HUES6 (cell line): ENCODE measurements around the gene DGKI.

Experiments
- H3K27ac ChIP-seq: 2 replicates; pipeline ENCODE4 v1.7.0; 2013; ENCODE audit warnings: low read depth, mild to moderate bottlenecking, low read length, inconsistent platforms
- H3K27me3 ChIP-seq: 2 replicates; pipeline ENCODE4 v1.6.1; 2013; ENCODE audit warnings: low read length; ENCODE audit not compliant: control insufficient read depth, insufficient read depth
- H3K36me3 ChIP-seq: 2 replicates; pipeline ENCODE4 v1.6.1; 2013; ENCODE audit warnings: low read length; ENCODE audit not compliant: control insufficient read depth, insufficient read depth
- H3K4me1 ChIP-seq: 2 replicates; pipeline ENCODE4 v1.6.1; 2013; ENCODE audit warnings: low read length; ENCODE audit not compliant: control insufficient read depth, insufficient read depth
- H3K4me3 ChIP-seq: 2 replicates; pipeline ENCODE4 v1.5.1; 2013; ENCODE audit warnings: low read depth, low read length
- H3K9ac ChIP-seq: one replicate; pipeline ENCODE4 v1.6.1; 2013; ENCODE audit warnings: mild to moderate bottlenecking, low read length
- H3K9me3 ChIP-seq: 2 replicates; pipeline ENCODE4 v1.6.1; 2013; ENCODE audit warnings: low read depth, low read length; ENCODE audit not compliant: control insufficient read depth, insufficient read depth

The DGKI gene

GRCh38 chr7:137386966-137387365 lies 459.8 kb downstream of the DGKI start:
- H3K4me1 ChIP-seq = peaks cover 8% of the 10 kb centered on the region
- H3K36me3 ChIP-seq = no peaks in the 10 kb centered on the region
- H3K4me3 ChIP-seq = no peak overlapping the region
- no peak overlapping the region for H3K27ac ChIP-seq
- H3K9me3 ChIP-seq = no peaks in the 10 kb centered on the region
- H3K27me3 ChIP-seq = no peaks in the 10 kb centered on the region
- no peak overlapping the region for H3K9ac ChIP-seq

- no peak overlapping the region for H3K9ac ChIP-seq
- 0 out of 2 replicates have a peak, but pooled peaks cover 2% of the 10 kb centered on the region for H3K9me3 ChIP-seq
- H3K27ac ChIP-seq = no peak overlapping the region
- H3K36me3 ChIP-seq = no peaks in the 10 kb centered on the region
- H3K27me3 ChIP-seq = no peaks in the 10 kb centered on the region
- no peak overlapping the region for H3K4me3 ChIP-seq
- no peaks in the 10 kb centered on the region for H3K4me1 ChIP-seq
Measured at GRCh38 chr7:137381045-137381444, 465.7 kb downstream of the DGKI start.

- Histone ChIP-seq H3K9ac (no peak overlapping the region), H3K9me3 (peaks cover 3% of the 10 kb centered on the region; the same call in 1 of the 2 replicates), H3K4me1 (no peaks in the 10 kb centered on the region), H3K4me3 (no peak overlapping the region), H3K36me3 (no peaks in the 10 kb centered on the region), H3K27ac (no peak overlapping the region), H3K27me3 (no peaks in the 10 kb centered on the region)
Measured at GRCh38 chr7:137373507-137373906, 473.3 kb downstream of the DGKI start.

- H3K9me3 ChIP-seq = peaks cover 11% of the 10 kb centered on the region; the same call in 1 of the 2 replicates
- no peaks in the 10 kb centered on the region for H3K36me3 ChIP-seq
- H3K4me1 ChIP-seq = no peaks in the 10 kb centered on the region
Measured at GRCh38 chr7:137371616-137372015, 475.2 kb downstream of the DGKI start.

GRCh38 chr7:137366995-137367394 lies 479.8 kb downstream of the DGKI start:
- H3K36me3 ChIP-seq = no peaks in the 10 kb centered on the region
- H3K9me3 ChIP-seq = peaks cover 37% of the 10 kb centered on the region
- H3K4me3 ChIP-seq = no peak overlapping the region
- no peaks in the 10 kb centered on the region for H3K4me1 ChIP-seq
- H3K9ac ChIP-seq = no peak overlapping the region
- H3K27me3 ChIP-seq = no peaks in the 10 kb centered on the region
- no peak overlapping the region for H3K27ac ChIP-seq

More at GRCh38 chr7:137371616-137372015, 475.2 kb downstream of the DGKI start:
- no peak overlapping the region for H3K4me3 ChIP-seq
- no peak overlapping the region for H3K9ac ChIP-seq
- no peak overlapping the region for H3K27ac ChIP-seq
- H3K27me3 ChIP-seq = no peaks in the 10 kb centered on the region

GRCh38 chr7:137363683-137364082 lies 483.1 kb downstream of the DGKI start:
- no peak overlapping the region for H3K4me3 ChIP-seq
- H3K9me3 ChIP-seq = peaks cover 69% of the 10 kb centered on the region
- H3K27ac ChIP-seq = no peak overlapping the region
- H3K9ac ChIP-seq = no peak overlapping the region
- no peaks in the 10 kb centered on the region for H3K27me3 ChIP-seq
- H3K36me3 ChIP-seq = no peaks in the 10 kb centered on the region
- H3K4me1 ChIP-seq = no peaks in the 10 kb centered on the region

GRCh38 chr7:137360087-137360679 lies 486.6 kb downstream of the DGKI start:
- no peak overlapping the region for H3K4me3 ChIP-seq
- no peak overlapping the region for H3K27ac ChIP-seq
- no peaks in the 10 kb centered on the region for H3K36me3 ChIP-seq
- peaks cover 71% of the 10 kb centered on the region for H3K9me3 ChIP-seq
- no peaks in the 10 kb centered on the region for H3K27me3 ChIP-seq
- no peak overlapping the region for H3K9ac ChIP-seq
- H3K4me1 ChIP-seq = no peaks in the 10 kb centered on the region

GRCh38 chr7:137354961-137355360 lies 491.8 kb downstream of the DGKI start:
- H3K27ac ChIP-seq = no peak overlapping the region
- no peaks in the 10 kb centered on the region for H3K36me3 ChIP-seq
- peaks cover 25% of the 10 kb centered on the region for H3K9me3 ChIP-seq
- no peaks in the 10 kb centered on the region for H3K27me3 ChIP-seq
- no peak overlapping the region for H3K4me3 ChIP-seq
- H3K4me1 ChIP-seq = no peaks in the 10 kb centered on the region
- no peak overlapping the region for H3K9ac ChIP-seq

- Histone ChIP-seq H3K4me1 (no peaks in the 10 kb centered on the region), H3K4me3 (no peak overlapping the region), H3K27ac (no peak overlapping the region), H3K9me3 (peaks cover 20% of the 10 kb centered on the region), H3K9ac (no peak overlapping the region), H3K27me3 (no peaks in the 10 kb centered on the region), H3K36me3 (no peaks in the 10 kb centered on the region)
Measured at GRCh38 chr7:137354396-137354795, 492.4 kb downstream of the DGKI start.

- Histone ChIP-seq H3K9ac (no peak overlapping the region), H3K4me3 (no peak overlapping the region), H3K27me3 (no peaks in the 10 kb centered on the region), H3K27ac (no peak overlapping the region), H3K9me3 (peaks cover 3% of the 10 kb centered on the region; the same call in 1 of the 2 replicates), H3K36me3 (no peaks in the 10 kb centered on the region), H3K4me1 (0 out of 2 replicates have a peak, but pooled peaks cover 3% of the 10 kb centered on the region)
Measured at GRCh38 chr7:137351941-137352340, 494.8 kb downstream of the DGKI start.

- no peak overlapping the region for H3K4me3 ChIP-seq
- no peaks in the 10 kb centered on the region for H3K36me3 ChIP-seq
- no peak overlapping the region for H3K9ac ChIP-seq
- H3K27ac ChIP-seq = no peak overlapping the region
- H3K27me3 ChIP-seq = peaks cover 12% of the 10 kb centered on the region; the same call in 1 of the 2 replicates
- H3K4me1 ChIP-seq = peaks cover 17% of the 10 kb centered on the region
- no peaks in the 10 kb centered on the region for H3K9me3 ChIP-seq
Measured at GRCh38 chr7:137345799-137346449, 500.9 kb downstream of the DGKI start.
